ENCODE data around the gene CARD9. TPM values are rescaled to one million over a fixed set of nuclear protein-coding genes. Genes with fewer than 3 reads are reported as not detected.

CARD9 gene
- total RNA-seq, 6 experiments from 2014 or later = 0.48 to 1.6 (median 1.1) TPM

- Histone ChIP-seq H3K27ac (no peak overlapping the region), H3K36me3 (no peaks in the 10 kb centered on the region), H3K27me3 (no peaks in the 10 kb centered on the region), H3K9me3 (no peaks in the 10 kb centered on the region), H3K4me1 (no peaks in the 10 kb centered on the region), H3K4me3 (no peak overlapping the region)
- ATAC-seq (no peak), DNase-seq (no peak)
- 70% methylated on average over 3 of the region's 11 CpGs for WGBS (ENCODE audit: insufficient coverage, low coverage, low lambda C conversion rate, missing lambda C conversion rate)
- TF ChIP-seq CTCF (IDR thresholded peaks at IDR 0.05) (no peak), POLR2A (IDR thresholded peaks at IDR 0.05) (no peak)
- intact Hi-C loops (cut with DNase I) = no loop called here
Observed at GRCh38 chr9:136332482-136332983, 40.9 kb downstream of the CARD9 start.

GRCh38 chr9:136331556-136332481, 41.6 kb downstream of the CARD9 start:
- ATAC-seq (no peak), DNase-seq (no peak)
- 78% methylated on average over 7 of the region's 46 CpGs for WGBS (ENCODE audit: insufficient coverage, low coverage, low lambda C conversion rate, missing lambda C conversion rate)
- Histone ChIP-seq H3K36me3 (no peaks in the 10 kb centered on the region), H3K27ac (no peak overlapping the region), H3K9me3 (no peaks in the 10 kb centered on the region), H3K27me3 (no peaks in the 10 kb centered on the region), H3K4me1 (no peaks in the 10 kb centered on the region), H3K4me3 (no peak overlapping the region)
- no peak for TF ChIP-seq POLR2A (IDR thresholded peaks at IDR 0.05)
- intact Hi-C loops (cut with DNase I) = no loop called here

GRCh38 chr9:136331030-136331429, 42.4 kb downstream of the CARD9 start:
- TF ChIP-seq CTCF (IDR thresholded peaks at IDR 0.05) (no peak), POLR2A (IDR thresholded peaks at IDR 0.05) (no peak)
- H3K27ac ChIP-seq = no peak overlapping the region
- DNase-seq = no peak
- intact Hi-C loops (cut with DNase I) = no loop called here
- WGBS (ENCODE audit: insufficient coverage, low coverage, low lambda C conversion rate, missing lambda C conversion rate) = 57% methylated on average over 1 of the region's 15 CpGs
- H3K4me1 ChIP-seq = no peaks in the 10 kb centered on the region
- H3K4me3 ChIP-seq = no peak overlapping the region
- H3K9me3 ChIP-seq = no peaks in the 10 kb centered on the region
- no peaks in the 10 kb centered on the region for H3K36me3 ChIP-seq
- H3K27me3 ChIP-seq = no peaks in the 10 kb centered on the region
- ATAC-seq = no peak

GRCh38 chr9:136330406-136330990, 43.0 kb downstream of the CARD9 start:
- Histone ChIP-seq H3K36me3 (no peaks in the 10 kb centered on the region), H3K4me3 (no peak overlapping the region), H3K27me3 (no peaks in the 10 kb centered on the region), H3K4me1 (no peaks in the 10 kb centered on the region), H3K9me3 (no peaks in the 10 kb centered on the region), H3K27ac (no peak overlapping the region)
- no peak for DNase-seq
- intact Hi-C loops (cut with DNase I) = no loop called here
- WGBS (ENCODE audit: insufficient coverage, low coverage, low lambda C conversion rate, missing lambda C conversion rate) = 76% methylated on average over 3 of the region's 14 CpGs
- no peak for TF ChIP-seq CTCF (IDR thresholded peaks at IDR 0.05)
- no peak for TF ChIP-seq POLR2A (IDR thresholded peaks at IDR 0.05)
- ATAC-seq = no peak
